Right forelimb (tissue), 1 donor: ENCODE measurements around the gene ABCG1.

Experiments used
- DNase-seq: peaks from one replicate; pipeline ENCODE4 v3.0.0-alpha.2; 2018

The ABCG1 gene

GRCh38 chr21:42191696-42192595 is 27.0 kb upstream of the ABCG1 start:
- DNase-seq, result no peak

GRCh38 chr21:42193131-42193671 is 25.7 kb upstream of the ABCG1 start:
- no peak for DNase-seq

GRCh38 chr21:42193721-42194120 is 25.2 kb upstream of the ABCG1 start:
- DNase-seq, result no peak

GRCh38 chr21:42194863-42195262 is 24.1 kb upstream of the ABCG1 start:
- no peak for DNase-seq

GRCh38 chr21:42195378-42196031 is 23.4 kb upstream of the ABCG1 start:
- no peak for DNase-seq

GRCh38 chr21:42198929-42199867 is 19.7 kb upstream of the ABCG1 start:
- no peak for DNase-seq

GRCh38 chr21:42199868-42200463 is 19.0 kb upstream of the ABCG1 start:
- no peak for DNase-seq

GRCh38 chr21:42200906-42201614 is 17.9 kb upstream of the ABCG1 start:
- no peak for DNase-seq

- no peak for DNase-seq
These were observed 17.3 kb upstream of the ABCG1 start for GRCh38 chr21:42201615-42202161.

- DNase-seq, result no peak
These were observed 16.6 kb upstream of the ABCG1 start for GRCh38 chr21:42202321-42202720.

GRCh38 chr21:42203321-42203720 is 15.6 kb upstream of the ABCG1 start:
- DNase-seq, result no peak

- no peak for DNase-seq
These were observed 15.0 kb upstream of the ABCG1 start for GRCh38 chr21:42203936-42204335.

- DNase-seq, result no peak
These were observed 11.5 kb upstream of the ABCG1 start for GRCh38 chr21:42207426-42207825.

GRCh38 chr21:42208036-42208435 is 10.9 kb upstream of the ABCG1 start:
- DNase-seq, result no peak

- DNase-seq, result no peak
These were observed 10.0 kb upstream of the ABCG1 start for GRCh38 chr21:42208801-42209490.

GRCh38 chr21:42209801-42210479 is 9.0 kb upstream of the ABCG1 start:
- no peak for DNase-seq

GRCh38 chr21:42212266-42212665 is 6.7 kb upstream of the ABCG1 start:
- no peak for DNase-seq

- peak; percentile 38 for DNase-seq
These were observed 5.7 kb upstream of the ABCG1 start for GRCh38 chr21:42213082-42213774.

GRCh38 chr21:42214081-42214750 is 4.7 kb upstream of the ABCG1 start:
- DNase-seq, result peak; percentile 25
